ENCODE results near the gene ACVRL1. TPM values are rescaled to one million over a fixed set of nuclear protein-coding genes. Genes with fewer than 3 reads are reported as not detected.

Gene ACVRL1
- total RNA-seq, 1 experiment from 2014 or later = 0.98 TPM

DNA sequence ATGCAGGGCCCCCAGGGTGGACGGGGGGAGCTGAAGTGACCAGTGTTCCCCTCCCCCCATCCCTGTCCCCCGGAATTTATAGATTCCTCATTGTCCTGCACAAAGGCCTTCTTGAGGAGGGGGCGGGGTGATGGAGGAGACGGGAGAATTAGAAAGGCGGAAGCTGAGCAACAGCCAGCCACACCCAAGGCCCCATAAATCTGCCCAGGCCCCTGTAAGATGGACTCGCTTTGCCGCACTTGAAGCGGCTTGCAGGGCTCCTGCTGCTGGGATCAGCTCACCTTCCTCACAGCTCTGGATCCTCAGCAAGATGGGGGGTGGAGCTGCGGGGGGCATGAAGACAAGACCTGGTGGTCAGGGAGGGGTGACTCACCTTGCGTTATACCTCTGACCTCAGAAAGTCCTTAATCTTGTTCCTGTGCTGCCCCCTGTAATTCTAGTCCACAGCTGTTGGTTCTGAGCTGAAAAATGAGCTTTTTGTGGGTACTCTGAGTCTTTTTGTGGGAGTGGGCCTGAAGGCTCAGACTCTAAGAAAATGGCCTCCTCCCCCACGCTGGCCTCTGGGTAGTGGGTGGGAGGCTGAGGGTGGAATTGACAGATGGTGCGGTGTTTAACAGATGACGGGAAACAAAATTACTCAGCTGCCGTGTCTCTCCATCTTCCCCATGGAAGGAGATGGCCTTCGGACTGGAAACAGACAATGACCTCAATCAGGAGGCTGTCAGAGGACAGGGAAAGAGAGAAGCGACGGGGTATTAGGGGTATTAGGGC, 35.2 kb upstream of the ACVRL1 start:
- peaks cover 60% of the 10 kb centered on the region for H3K4me1 Mint-ChIP-seq
- ATAC-seq (no peak), DNase-seq (ENCODE audit: low spot score) (no peak)
- CTCF ChIA-PET = interaction anchor here (0.6 to 7.2 kb wide), 16 partner anchors 8 to 453 kb away, joined by 3 to 164 read pairs (median 6); partner anchors contain the start of genes ANKRD33, FIGNL2 and SLC4A8
- no peak overlapping the region for H3K27ac Mint-ChIP-seq
- no peaks in the 10 kb centered on the region for H3K9me3 Mint-ChIP-seq
- POLR2A ChIA-PET = interaction anchor here (1.4 kb wide), 1 partner anchor 51 kb away, joined by 3 read pairs; no protein-coding TSS in a partner anchor
- peaks cover 40% of the 10 kb centered on the region for H3K27me3 Mint-ChIP-seq (ENCODE audit: low read depth)
- TF ChIP-seq NFYB (CRISPR knock-in tag; conservative IDR thresholded peaks at IDR 0.05; ENCODE audit: low read depth) = no peak
- TF ChIP-seq, protein P1, sequence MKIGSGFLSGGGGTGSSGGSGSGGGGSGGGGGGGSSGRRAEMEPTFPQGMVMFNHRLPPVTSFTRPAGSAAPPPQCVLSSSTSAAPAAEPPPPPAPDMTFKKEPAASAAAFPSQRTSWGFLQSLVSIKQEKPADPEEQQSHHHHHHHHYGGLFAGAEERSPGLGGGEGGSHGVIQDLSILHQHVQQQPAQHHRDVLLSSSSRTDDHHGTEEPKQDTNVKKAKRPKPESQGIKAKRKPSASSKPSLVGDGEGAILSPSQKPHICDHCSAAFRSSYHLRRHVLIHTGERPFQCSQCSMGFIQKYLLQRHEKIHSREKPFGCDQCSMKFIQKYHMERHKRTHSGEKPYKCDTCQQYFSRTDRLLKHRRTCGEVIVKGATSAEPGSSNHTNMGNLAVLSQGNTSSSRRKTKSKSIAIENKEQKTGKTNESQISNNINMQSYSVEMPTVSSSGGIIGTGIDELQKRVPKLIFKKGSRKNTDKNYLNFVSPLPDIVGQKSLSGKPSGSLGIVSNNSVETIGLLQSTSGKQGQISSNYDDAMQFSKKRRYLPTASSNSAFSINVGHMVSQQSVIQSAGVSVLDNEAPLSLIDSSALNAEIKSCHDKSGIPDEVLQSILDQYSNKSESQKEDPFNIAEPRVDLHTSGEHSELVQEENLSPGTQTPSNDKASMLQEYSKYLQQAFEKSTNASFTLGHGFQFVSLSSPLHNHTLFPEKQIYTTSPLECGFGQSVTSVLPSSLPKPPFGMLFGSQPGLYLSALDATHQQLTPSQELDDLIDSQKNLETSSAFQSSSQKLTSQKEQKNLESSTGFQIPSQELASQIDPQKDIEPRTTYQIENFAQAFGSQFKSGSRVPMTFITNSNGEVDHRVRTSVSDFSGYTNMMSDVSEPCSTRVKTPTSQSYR (CRISPR knock-in tag; IDR thresholded peaks at IDR 0.05) = no peak
- TF ChIP-seq ZNF671 (CRISPR knock-in tag; IDR thresholded peaks at IDR 0.05) = no peak
- no peak for TF ChIP-seq E2F4 (CRISPR knock-in tag; IDR thresholded peaks at IDR 0.05; ENCODE audit: borderline replicate concordance, low read depth)
- TF ChIP-seq, protein P2, sequence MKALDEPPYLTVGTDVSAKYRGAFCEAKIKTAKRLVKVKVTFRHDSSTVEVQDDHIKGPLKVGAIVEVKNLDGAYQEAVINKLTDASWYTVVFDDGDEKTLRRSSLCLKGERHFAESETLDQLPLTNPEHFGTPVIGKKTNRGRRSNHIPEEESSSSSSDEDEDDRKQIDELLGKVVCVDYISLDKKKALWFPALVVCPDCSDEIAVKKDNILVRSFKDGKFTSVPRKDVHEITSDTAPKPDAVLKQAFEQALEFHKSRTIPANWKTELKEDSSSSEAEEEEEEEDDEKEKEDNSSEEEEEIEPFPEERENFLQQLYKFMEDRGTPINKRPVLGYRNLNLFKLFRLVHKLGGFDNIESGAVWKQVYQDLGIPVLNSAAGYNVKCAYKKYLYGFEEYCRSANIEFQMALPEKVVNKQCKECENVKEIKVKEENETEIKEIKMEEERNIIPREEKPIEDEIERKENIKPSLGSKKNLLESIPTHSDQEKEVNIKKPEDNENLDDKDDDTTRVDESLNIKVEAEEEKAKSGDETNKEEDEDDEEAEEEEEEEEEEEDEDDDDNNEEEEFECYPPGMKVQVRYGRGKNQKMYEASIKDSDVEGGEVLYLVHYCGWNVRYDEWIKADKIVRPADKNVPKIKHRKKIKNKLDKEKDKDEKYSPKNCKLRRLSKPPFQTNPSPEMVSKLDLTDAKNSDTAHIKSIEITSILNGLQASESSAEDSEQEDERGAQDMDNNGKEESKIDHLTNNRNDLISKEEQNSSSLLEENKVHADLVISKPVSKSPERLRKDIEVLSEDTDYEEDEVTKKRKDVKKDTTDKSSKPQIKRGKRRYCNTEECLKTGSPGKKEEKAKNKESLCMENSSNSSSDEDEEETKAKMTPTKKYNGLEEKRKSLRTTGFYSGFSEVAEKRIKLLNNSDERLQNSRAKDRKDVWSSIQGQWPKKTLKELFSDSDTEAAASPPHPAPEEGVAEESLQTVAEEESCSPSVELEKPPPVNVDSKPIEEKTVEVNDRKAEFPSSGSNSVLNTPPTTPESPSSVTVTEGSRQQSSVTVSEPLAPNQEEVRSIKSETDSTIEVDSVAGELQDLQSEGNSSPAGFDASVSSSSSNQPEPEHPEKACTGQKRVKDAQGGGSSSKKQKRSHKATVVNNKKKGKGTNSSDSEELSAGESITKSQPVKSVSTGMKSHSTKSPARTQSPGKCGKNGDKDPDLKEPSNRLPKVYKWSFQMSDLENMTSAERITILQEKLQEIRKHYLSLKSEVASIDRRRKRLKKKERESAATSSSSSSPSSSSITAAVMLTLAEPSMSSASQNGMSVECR (CRISPR knock-in tag; IDR thresholded peaks at IDR 0.05; ENCODE audit: borderline replicate concordance) = no peak
- TF ChIP-seq USF1 (CRISPR knock-in tag; IDR thresholded peaks at IDR 0.05) = no peak
- TF ChIP-seq IRF2 (CRISPR knock-in tag; IDR thresholded peaks at IDR 0.05; ENCODE audit: borderline replicate concordance, low read depth) = no peak
- no peak for TF ChIP-seq ERG (CRISPR knock-in tag; IDR thresholded peaks at IDR 0.05)
- no peak for TF ChIP-seq FOXJ3 (CRISPR knock-in tag; IDR thresholded peaks at IDR 0.05; ENCODE audit: borderline replicate concordance)
- no peak for TF ChIP-seq HMGA2 (CRISPR knock-in tag; IDR thresholded peaks at IDR 0.05)
- H3K4me3 Mint-ChIP-seq = no peak overlapping the region
- no peaks in the 10 kb centered on the region for H3K36me3 Mint-ChIP-seq

GRCh38 chr12:51872689-51872981, 34.7 kb upstream of the ACVRL1 start:
- Mint-ChIP-seq H3K9me3 (no peaks in the 10 kb centered on the region), H3K27ac (no peak overlapping the region), H3K4me1 (peaks cover 55% of the 10 kb centered on the region), H3K4me3 (no peak overlapping the region), H3K36me3 (no peaks in the 10 kb centered on the region), H3K27me3 (ENCODE audit: low read depth) (peaks cover 35% of the 10 kb centered on the region)
- DNase-seq (ENCODE audit: low spot score) (no peak), ATAC-seq (no peak)
- ChIA-PET POLR2A (interaction anchor here (1.4 kb wide), 1 partner anchor 52 kb away, joined by 3 read pairs; no protein-coding TSS in a partner anchor), CTCF (interaction anchor here (0.9 to 7.2 kb wide), 11 partner anchors 8 to 453 kb away, joined by 3 to 164 read pairs (median 10); partner anchors contain the start of genes ANKRD33 and FIGNL2)
- TF ChIP-seq CREM (CRISPR knock-in tag; IDR thresholded peaks at IDR 0.05) (no peak), CBFB (CRISPR knock-in tag; IDR thresholded peaks at IDR 0.05; ENCODE audit: low read depth) (no peak), TCF7 (CRISPR knock-in tag; IDR thresholded peaks at IDR 0.05; ENCODE audit: low read depth) (no peak), NFE2L1 (CRISPR knock-in tag; IDR thresholded peaks at IDR 0.05) (no peak), ZNF396 (CRISPR knock-in tag; IDR thresholded peaks at IDR 0.05; ENCODE audit: borderline replicate concordance) (no peak), EMX1 (CRISPR knock-in tag; IDR thresholded peaks at IDR 0.05) (no peak), ATF1 (CRISPR knock-in tag; IDR thresholded peaks at IDR 0.05) (no peak), ZNF425 (CRISPR knock-in tag; conservative IDR thresholded peaks at IDR 0.05) (no peak), CREB1 (CRISPR knock-in tag; IDR thresholded peaks at IDR 0.05) (no peak), NR2C2 (CRISPR knock-in tag; IDR thresholded peaks at IDR 0.05) (no peak), CDX4 (CRISPR knock-in tag; IDR thresholded peaks at IDR 0.05; ENCODE audit: borderline replicate concordance) (no peak)

Measured in WTC11 (cell line).